ENCODE data around the gene SCGB1C2. TPM values are rescaled to one million over a fixed set of nuclear protein-coding genes. Genes with fewer than 3 reads are reported as not detected.

Gene SCGB1C2
- total RNA-seq, 3 donors from 2014 or later = not detected

DNA sequence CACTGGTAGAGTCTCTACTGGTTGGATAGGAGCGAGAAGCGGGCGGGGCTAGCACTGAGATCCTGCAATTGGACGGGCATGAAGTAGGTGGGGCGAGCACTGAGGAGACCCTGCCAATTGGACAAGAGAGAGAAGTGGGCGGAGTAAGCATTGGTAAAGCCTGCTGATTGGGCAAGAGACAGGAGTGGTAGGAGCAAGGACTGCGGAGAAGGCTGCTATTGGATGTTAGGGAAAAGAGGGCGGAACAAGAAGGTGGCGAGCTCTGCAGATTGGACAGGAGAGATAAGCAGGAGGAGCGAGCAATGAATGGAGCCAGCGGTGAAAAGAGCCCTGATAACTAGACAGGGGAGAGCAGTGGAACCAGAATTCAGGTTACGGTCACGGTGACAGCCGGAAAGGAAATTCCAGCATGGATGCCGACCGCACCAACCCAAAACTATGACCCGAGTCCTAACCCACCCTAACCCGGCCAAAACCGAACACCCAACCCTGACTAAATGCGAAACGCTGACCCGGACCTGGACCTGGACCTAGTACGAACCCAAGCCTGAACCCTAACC, 4.8 kb downstream of the SCGB1C2 start:
- no peaks in the 10 kb centered on the region for H3K9me3 ChIP-seq
- H3K36me3 ChIP-seq (ENCODE audit: low read depth) = no peaks in the 10 kb centered on the region
- no peaks in the 10 kb centered on the region for H3K4me1 ChIP-seq (ENCODE audit: low read depth)
- DNase-seq (peak in 2 of 3 donors; percentile 19 to 42), ATAC-seq (peak; percentile 3)
- intact Hi-C loops (cut with DNase I, micrococcal nuclease) = no loop called here
- no peak for TF ChIP-seq CTCF (IDR thresholded peaks at IDR 0.05)
- H3K4me3 ChIP-seq = no peak overlapping the region

DNA sequence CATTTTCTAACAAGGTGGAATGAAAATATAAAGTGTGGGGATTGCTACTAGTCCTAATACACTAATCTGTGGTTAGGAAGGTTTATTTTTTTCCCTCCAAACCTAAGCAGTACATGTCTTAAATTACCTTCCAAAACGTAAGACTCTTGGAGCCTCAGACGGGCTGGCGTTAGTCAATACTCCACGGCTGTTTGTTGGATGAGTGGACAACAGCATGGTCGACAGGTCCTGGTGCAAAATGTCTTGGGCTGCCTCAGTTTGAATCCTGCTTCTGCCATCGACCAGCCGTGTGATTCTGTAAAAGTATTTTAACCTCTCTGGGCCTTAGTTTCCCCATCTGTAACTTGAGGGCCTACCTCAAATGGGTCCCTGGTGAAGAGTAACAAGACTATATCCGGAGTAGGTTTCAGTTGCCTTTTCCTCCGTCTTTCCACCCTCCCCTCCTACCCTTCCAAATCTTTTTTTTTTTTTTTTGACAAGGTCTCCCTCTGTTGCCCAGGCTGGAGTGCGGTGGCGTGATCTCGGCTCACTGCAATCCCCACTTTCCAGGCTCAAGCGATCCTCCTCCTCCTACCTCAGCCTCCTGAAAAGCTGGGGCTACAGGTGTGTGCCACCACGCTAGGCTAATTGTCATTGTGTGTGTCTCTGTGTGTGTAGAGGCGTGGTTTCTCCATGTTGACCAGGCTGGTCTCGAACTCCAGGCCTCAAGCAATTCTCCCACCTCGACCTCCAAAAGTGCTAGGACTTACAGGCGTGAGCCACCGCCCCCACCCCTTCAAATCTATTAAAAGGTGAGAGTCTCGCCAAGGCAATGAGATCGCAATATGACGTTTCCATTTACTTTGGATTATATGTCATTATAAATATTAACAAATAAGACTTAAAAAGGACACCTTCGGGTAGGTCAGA, 5.8 kb downstream of the SCGB1C2 start:
- DNase-seq = peak in 1 of 3 donors; percentile 14
- ATAC-seq = no peak
- Histone ChIP-seq H3K36me3 (ENCODE audit: low read depth) (no peaks in the 10 kb centered on the region), H3K4me1 (ENCODE audit: low read depth) (no peaks in the 10 kb centered on the region), H3K9me3 (no peaks in the 10 kb centered on the region), H3K4me3 (no peak overlapping the region)
- no peak for TF ChIP-seq CTCF (IDR thresholded peaks at IDR 0.05)
- intact Hi-C loops (cut with DNase I, micrococcal nuclease) = no loop called here

DNA sequence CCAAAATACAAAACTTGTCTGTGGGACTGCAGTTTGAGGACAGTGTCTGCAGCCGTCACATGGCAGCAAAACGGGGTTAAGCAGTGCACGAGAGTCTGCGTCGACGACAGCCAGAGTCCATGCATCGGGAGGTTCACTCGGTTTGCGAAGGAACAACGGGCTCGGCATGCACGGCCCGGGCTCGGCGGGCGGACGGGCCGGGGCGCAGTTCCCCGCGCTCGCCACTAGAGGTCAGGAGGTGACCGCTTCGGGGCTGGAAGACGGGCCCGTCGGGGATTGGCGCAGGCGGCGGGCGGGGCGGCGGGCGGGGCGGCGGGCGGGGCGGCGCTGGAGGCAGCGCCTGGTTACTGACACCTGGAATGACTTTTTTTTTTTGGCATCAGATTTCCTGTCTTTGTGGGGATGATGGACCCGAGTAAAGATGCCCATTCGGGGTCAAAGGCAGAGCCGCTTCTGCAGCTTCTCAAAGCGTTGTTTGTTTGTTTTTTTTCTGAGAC, 6.5 kb downstream of the SCGB1C2 start:
- intact Hi-C loops (cut with DNase I, micrococcal nuclease) = no loop called here
- no peaks in the 10 kb centered on the region for H3K9me3 ChIP-seq
- H3K4me1 ChIP-seq (ENCODE audit: low read depth) = no peaks in the 10 kb centered on the region
- DNase-seq (peak; percentile 82 to 95 (median 87)), ATAC-seq (peak; percentile 99)
- peak; percentile 99 for TF ChIP-seq CTCF (IDR thresholded peaks at IDR 0.05)
- H3K4me3 ChIP-seq = no peak overlapping the region
- no peaks in the 10 kb centered on the region for H3K36me3 ChIP-seq (ENCODE audit: low read depth)

DNA sequence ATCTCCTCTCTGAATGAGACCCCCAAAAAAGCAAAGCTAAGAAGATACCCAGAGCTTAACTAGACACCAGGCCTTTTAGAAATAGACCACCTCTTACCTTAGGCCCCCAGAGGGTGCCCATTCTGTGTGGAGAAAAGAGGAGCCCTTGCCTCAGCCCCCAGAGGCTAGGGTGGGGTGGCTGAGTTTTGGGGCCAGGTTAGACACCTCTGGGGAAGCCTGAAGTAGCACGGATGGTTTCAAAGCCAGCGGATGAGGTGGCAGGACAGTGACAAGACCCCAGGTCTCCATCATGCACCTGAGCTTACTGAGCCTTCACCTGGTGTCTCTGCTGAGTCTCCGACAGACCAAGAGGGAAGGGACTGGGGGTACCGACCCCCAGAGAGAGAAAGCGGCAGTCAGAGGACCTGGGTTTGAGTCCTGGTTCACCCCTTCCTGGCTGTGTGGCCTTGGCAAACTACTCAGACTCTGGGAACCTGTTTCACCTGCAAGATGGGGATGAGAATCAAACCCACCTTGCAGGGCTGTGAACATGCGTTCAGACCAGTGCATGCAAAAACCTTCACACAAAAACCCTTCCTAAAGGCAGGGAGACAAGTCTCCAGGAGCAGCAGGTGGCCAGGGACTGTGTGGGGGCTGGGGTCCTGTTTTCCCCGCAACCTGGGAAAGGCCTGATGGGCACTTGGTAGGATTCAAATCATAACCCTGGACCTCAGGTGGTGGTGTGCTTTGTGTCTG, 7.7 kb downstream of the SCGB1C2 start:
- peak in 2 of 3 donors; percentile 3 to 8 for DNase-seq
- no peak for ATAC-seq
- intact Hi-C loops (cut with DNase I, micrococcal nuclease) = loop anchor here in 1 of 2 donors (5.0 kb wide), 1 partner anchor 247 kb away; no protein-coding TSS in a partner anchor
- Histone ChIP-seq H3K4me3 (no peak overlapping the region), H3K9me3 (no peaks in the 10 kb centered on the region), H3K4me1 (ENCODE audit: low read depth) (no peaks in the 10 kb centered on the region), H3K36me3 (ENCODE audit: low read depth) (no peaks in the 10 kb centered on the region)
- TF ChIP-seq CTCF (IDR thresholded peaks at IDR 0.05) = no peak

Measured in mucosa of descending colon (tissue), 3 donors.